Peyer's patch (tissue), 4 donors: ENCODE results near the gene CBARP. TPM values are rescaled to one million over a fixed set of nuclear protein-coding genes. Genes with fewer than 3 reads are reported as not detected.
A peak's percentile ranks its signal among the peaks of the same experiment; 100 is the strongest.

ENCODE experiments used
- DNase-seq, 3 donors: peaks; one replicate each; pipeline ENCODE4 v3.0.0-alpha.2; 2017 to 2019
- H3K27ac ChIP-seq, 4 donors: fragments of 200-600 bp; sonication (generic); one replicate each; pipeline ENCODE4 v1.5.1; 2016 to 2019
- H3K27me3 ChIP-seq, 2 donors: fragments of 200-600 bp; sonication (generic); one replicate each; pipeline ENCODE4 v1.5.1; 2019
- H3K36me3 ChIP-seq, 3 donors: fragments of 200-600 bp; sonication (generic); one replicate each; pipeline ENCODE4 v1.5.1; 2016 to 2019
- H3K4me1 ChIP-seq, 4 donors: fragments of 200-600 bp; sonication (generic); one replicate each; pipeline ENCODE4 v1.5.1; 2016 to 2019
- H3K4me3 ChIP-seq, 4 donors: fragments of 200-600 bp; sonication (generic); 1 replicate in 3 of 4; 2 replicates in 1 of 4; pipeline ENCODE4 v1.5.1; 2016 to 2019; ENCODE audit warnings: mild to moderate bottlenecking in 1 of 4
- H3K9me3 ChIP-seq, 4 donors: fragments of 200-600 bp; sonication (generic); one replicate each; pipeline ENCODE4 v1.5.1; 2016 to 2019; ENCODE audit warnings: mild to moderate bottlenecking in 1 of 4
- POLR2A ChIP-seq, 2 donors: fragments of 450-650 bp; IDR thresholded peaks; one replicate each; pipeline ENCODE4 v1.5.1; 2017; ENCODE audit warnings: antibody characterized with exemption in 2 of 2, mild to moderate bottlenecking in 2 of 2, moderate library complexity in 2 of 2
- total RNA-seq, 4 donors: library from RNA; depleted of rRNA; stranded (reverse); fragments of >200 nt; gene quantifications; one replicate each; pipeline ENCODE4 v1.1.0, GENCODE V29; 2016
- TF ChIP-seq, protein P1 (sequence below), 6 experiments: fragments of 450-650 bp in 4 of 6; fragments of 200-600 bp in 2 of 6; sonication (generic) in 1 of 6; IDR thresholded peaks; one replicate each; pipeline ENCODE4 v1.5.1; 2017 to 2019; ENCODE audit warnings: antibody characterized with exemption in 6 of 6, mild to moderate bottlenecking in 3 of 6, moderate library complexity in 1 of 6

Gene CBARP
- total RNA-seq, 4 donors from 2014 or later: 1.9 TPM; not detected in 3

DNA sequence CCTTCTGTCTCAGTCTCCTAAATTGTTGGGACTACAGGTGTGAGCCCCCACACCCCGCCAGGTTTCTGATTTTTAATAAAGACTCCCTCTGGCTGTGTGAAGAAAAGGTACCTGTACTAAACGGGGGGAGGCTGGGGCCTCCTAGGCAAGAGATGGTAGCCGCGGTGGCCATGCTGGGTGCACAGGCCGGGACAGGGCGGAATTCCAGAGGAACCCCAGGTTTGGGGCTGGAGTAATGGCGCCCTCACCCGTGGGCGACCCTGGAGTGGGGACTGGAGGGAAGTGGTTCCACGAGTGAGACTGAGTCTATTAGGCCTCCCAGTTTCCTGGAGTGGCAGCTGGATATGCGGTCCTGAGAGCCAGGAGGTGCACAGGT lies 1.6 kb upstream of the CBARP start:
- Histone ChIP-seq H3K27me3 (peaks cover 0 to 16% of the 10 kb centered on the region in 2 donors), H3K4me3 (no peak overlapping the region), H3K27ac (peak overlapping the region; percentile 58 to 93 (median 82)), H3K36me3 (peaks cover 0 to 9% (median 0%) of the 10 kb centered on the region in 3 donors), H3K4me1 (peaks cover 4 to 66% (median 44%) of the 10 kb centered on the region in 4 donors), H3K9me3 (no peaks in the 10 kb centered on the region)
- TF ChIP-seq, protein P1, sequence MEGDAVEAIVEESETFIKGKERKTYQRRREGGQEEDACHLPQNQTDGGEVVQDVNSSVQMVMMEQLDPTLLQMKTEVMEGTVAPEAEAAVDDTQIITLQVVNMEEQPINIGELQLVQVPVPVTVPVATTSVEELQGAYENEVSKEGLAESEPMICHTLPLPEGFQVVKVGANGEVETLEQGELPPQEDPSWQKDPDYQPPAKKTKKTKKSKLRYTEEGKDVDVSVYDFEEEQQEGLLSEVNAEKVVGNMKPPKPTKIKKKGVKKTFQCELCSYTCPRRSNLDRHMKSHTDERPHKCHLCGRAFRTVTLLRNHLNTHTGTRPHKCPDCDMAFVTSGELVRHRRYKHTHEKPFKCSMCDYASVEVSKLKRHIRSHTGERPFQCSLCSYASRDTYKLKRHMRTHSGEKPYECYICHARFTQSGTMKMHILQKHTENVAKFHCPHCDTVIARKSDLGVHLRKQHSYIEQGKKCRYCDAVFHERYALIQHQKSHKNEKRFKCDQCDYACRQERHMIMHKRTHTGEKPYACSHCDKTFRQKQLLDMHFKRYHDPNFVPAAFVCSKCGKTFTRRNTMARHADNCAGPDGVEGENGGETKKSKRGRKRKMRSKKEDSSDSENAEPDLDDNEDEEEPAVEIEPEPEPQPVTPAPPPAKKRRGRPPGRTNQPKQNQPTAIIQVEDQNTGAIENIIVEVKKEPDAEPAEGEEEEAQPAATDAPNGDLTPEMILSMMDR (IDR thresholded peaks at IDR 0.05): no peak
- TF ChIP-seq POLR2A (IDR thresholded peaks at IDR 0.05): no peak
- DNase-seq: peak in 1 of 3 donors; percentile 56

DNA sequence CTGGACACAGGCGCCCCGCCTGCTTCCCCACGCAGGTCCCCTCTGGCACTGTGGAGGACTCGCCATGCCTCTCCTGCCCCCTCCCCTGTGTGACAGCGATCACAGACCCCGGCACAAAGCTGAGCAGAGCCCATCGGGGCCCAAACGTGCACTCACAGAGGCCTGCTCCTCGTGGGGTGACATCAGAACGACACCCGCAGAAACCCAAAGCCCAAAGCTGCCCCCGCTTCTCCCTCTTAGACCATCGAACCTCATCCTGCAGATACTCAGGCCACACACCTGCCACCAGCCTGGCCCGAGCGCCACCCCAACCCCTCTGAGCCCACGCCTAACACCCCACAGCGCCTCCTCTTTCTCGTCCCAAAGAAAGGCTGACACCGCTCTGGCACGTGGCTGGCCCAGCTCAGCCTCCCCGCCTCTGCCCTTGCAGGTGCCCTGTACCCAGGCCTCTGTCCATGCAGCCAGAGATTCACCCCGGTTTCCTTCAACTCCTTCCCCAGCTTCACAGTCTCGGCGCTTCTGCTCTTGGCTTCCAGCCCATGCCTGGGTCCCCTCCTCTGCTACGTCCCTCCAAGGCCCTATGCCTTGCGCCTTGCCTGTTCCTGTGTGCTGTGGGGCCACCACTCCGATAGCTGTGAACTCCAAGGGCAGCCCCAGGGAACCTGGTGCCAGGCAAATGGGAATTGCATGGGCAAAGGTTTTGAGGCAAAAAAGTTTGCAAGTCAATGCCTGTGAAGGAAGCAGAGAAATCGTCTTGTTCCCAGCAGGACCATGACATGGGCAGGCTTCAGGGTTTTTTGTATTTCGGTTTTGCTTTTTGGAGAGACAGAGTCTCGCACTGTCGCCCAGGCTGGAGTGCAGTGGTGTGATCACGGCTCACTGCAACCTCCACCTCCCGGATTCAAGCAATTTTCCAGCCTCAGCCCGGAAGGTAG lies 831 bp upstream of the CBARP start:
- H3K36me3 ChIP-seq: peaks cover 0 to 3% (median 0%) of the 10 kb centered on the region in 3 donors
- no peaks in the 10 kb centered on the region for H3K9me3 ChIP-seq
- peaks cover 0 to 21% of the 10 kb centered on the region in 2 donors for H3K27me3 ChIP-seq
- H3K27ac ChIP-seq: peak overlapping the region in 2 of 4 donors; percentile 31 to 85
- DNase-seq: no peak
- H3K4me3 ChIP-seq: peak overlapping the region in 3 of 4 donors; percentile 52 to 61 (median 56)
- TF ChIP-seq POLR2A (IDR thresholded peaks at IDR 0.05): no peak
- TF ChIP-seq, protein P1 (IDR thresholded peaks at IDR 0.05): no peak
- peaks cover 4 to 66% (median 40%) of the 10 kb centered on the region in 4 donors for H3K4me1 ChIP-seq

- DNase-seq: no peak
- Histone ChIP-seq H3K4me3 (peak overlapping the region; percentile 24 to 61 (median 54)), H3K27me3 (peaks cover 0 to 21% of the 10 kb centered on the region in 2 donors), H3K9me3 (no peaks in the 10 kb centered on the region), H3K36me3 (no peaks in the 10 kb centered on the region), H3K4me1 (peaks cover 4 to 66% (median 30%) of the 10 kb centered on the region in 4 donors), H3K27ac (peak overlapping the region in 1 of 4 donors; percentile 38)
- no peak for TF ChIP-seq POLR2A (IDR thresholded peaks at IDR 0.05)
- TF ChIP-seq, protein P1 (IDR thresholded peaks at IDR 0.05): no peak
These were observed 662 bp downstream of the CBARP start for GRCh38 chr19:1237027-1237659.

DNA sequence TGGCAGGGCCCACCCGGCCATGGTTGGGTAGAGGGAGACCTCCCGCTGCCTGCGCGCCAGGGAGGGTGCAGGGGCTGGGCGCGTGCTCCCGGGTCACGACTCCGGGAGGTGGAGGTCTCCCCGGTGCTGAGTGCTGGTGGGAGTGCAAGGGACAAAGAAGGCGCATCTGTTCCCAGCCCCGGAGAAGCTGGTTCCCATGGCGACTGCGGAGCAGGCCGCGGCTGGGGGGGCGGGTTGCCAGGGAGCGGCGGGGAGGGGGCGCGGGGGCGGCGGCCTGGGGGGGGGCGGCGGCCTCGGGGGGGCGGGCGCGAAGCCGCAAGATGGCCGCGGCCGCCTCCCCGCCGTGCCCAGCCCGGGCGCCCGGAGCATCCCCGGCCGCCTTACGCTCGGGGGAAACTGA lies 1.2 kb downstream of the CBARP start:
- H3K4me3 ChIP-seq: peak overlapping the region in 3 of 4 donors; percentile 52 to 61 (median 56)
- H3K27me3 ChIP-seq: peaks cover 0 to 21% of the 10 kb centered on the region in 2 donors
- no peaks in the 10 kb centered on the region for H3K36me3 ChIP-seq
- H3K4me1 ChIP-seq: peaks cover 4 to 66% (median 28%) of the 10 kb centered on the region in 4 donors
- no peak for TF ChIP-seq POLR2A (IDR thresholded peaks at IDR 0.05)
- TF ChIP-seq, protein P1 (IDR thresholded peaks at IDR 0.05): no peak
- no peak for DNase-seq
- no peaks in the 10 kb centered on the region for H3K9me3 ChIP-seq
- H3K27ac ChIP-seq: no peak overlapping the region

GRCh38 chr19:1235625-1236538 lies 1.9 kb downstream of the CBARP start:
- TF ChIP-seq, protein P1 (IDR thresholded peaks at IDR 0.05): no peak
- no peak for TF ChIP-seq POLR2A (IDR thresholded peaks at IDR 0.05)
- no peak overlapping the region for H3K4me3 ChIP-seq
- peaks cover 0 to 21% of the 10 kb centered on the region in 2 donors for H3K27me3 ChIP-seq
- no peaks in the 10 kb centered on the region for H3K36me3 ChIP-seq
- H3K9me3 ChIP-seq: no peaks in the 10 kb centered on the region
- no peak overlapping the region for H3K27ac ChIP-seq
- DNase-seq: no peak
- peaks cover 2 to 61% (median 22%) of the 10 kb centered on the region in 4 donors for H3K4me1 ChIP-seq
